Activated CD4-positive, alpha-beta T cell treated with anti-CD3 and anti-CD28 coated beads for 36 hours (primary cell): ENCODE results near the gene LTB4R. TPM values are rescaled to one million over a fixed set of nuclear protein-coding genes. Genes with fewer than 3 reads are reported as not detected.

Experiments
- ATAC-seq: fragments of 200-7000 bp; cut with Tn5 transposase; one replicate; pipeline ENCODE4 v1.10.0; 2021; ENCODE audit warnings: mild to moderate bottlenecking, moderate library complexity
- CTCF ChIA-PET: fragments of 350-600 bp; sonication (Branson Sonifier 250); formaldehyde crosslinking; loops from one replicate; lab custom pipeline; 2021; ENCODE audit warnings: antibody characterized with exemption; lab: Charles Lee
- POLR2A ChIA-PET: fragments of 350-600 bp; sonication (Branson Sonifier 250); formaldehyde crosslinking; loops from one replicate; lab custom pipeline; 2021; ENCODE audit warnings: antibody characterized with exemption, inconsistent platforms; lab: Charles Lee
- DNase-seq: peaks from one replicate; pipeline ENCODE4 v3.0.0-alpha.2; 2020
- H3K27ac Mint-ChIP-seq: one replicate; pipeline ENCODE4 v1.8.0; 2021; ENCODE audit warnings: mixed read lengths
- H3K27me3 Mint-ChIP-seq: one replicate; pipeline ENCODE4 v1.8.0; 2021; ENCODE audit warnings: mixed read lengths
- H3K36me3 Mint-ChIP-seq: one replicate; pipeline ENCODE4 v1.8.0; 2021; ENCODE audit warnings: low read depth, mixed read lengths
- H3K4me1 Mint-ChIP-seq: one replicate; pipeline ENCODE4 v1.8.0; 2021; ENCODE audit warnings: mixed read lengths
- H3K4me3 Mint-ChIP-seq: one replicate; pipeline ENCODE4 v1.8.0; 2021; ENCODE audit warnings: mild to moderate bottlenecking, moderate library complexity, mixed read lengths
- H3K9me3 Mint-ChIP-seq: one replicate; pipeline ENCODE4 v1.8.0; 2021; ENCODE audit warnings: low read depth, mixed read lengths
- intact Hi-C, 2 experiments: fragments of 100-400 bp; cut with DNase I in 1 of 2; cut with micrococcal nuclease in 1 of 2; formaldehyde crosslinking; loops; one replicate each; pipeline versions ENCODE4 v1.14.2 to v1.15.1; 2022 to 2024; cut with DNase I, micrococcal nuclease
- total RNA-seq, 2 experiments: library from RNA; stranded (reverse); gene quantifications; one replicate each; pipeline ENCODE4 v1.2.3, GENCODE V29; 2021

LTB4R gene
- total RNA-seq, 2 experiments from 2014 or later, result 10.1 to 14.2 TPM

GRCh38 chr14:24299255-24300191 is 11.8 kb upstream of the LTB4R start, which contains the start of the genes DHRS1 and NOP9:
DHRS1 (minus strand) TSS chr14:24299780; CDS start chr14:24299106, 674 bp downstream.
NOP9 (plus strand) TSS chr14:24299850; CDS start chr14:24299955, 105 bp downstream.
- H3K9me3 Mint-ChIP-seq, result no peaks in the 10 kb centered on the region
- peaks cover 37% of the 10 kb centered on the region for H3K36me3 Mint-ChIP-seq
- H3K27ac Mint-ChIP-seq, result peak within 1 kb of the TSS; percentile 77
- DNase-seq (peak; percentile 96), ATAC-seq (peak; percentile 67)
- H3K4me1 Mint-ChIP-seq, result peaks cover 51% of the 10 kb centered on the region
- no peaks in the 10 kb centered on the region for H3K27me3 Mint-ChIP-seq
- ChIA-PET CTCF (interaction anchor here (0.6 to 16.5 kb wide), 18 partner anchors 9 to 189 kb away, joined by 3 to 430 read pairs (median 6); partner anchors contain the start of genes CHMP4A, CIDEB, DCAF11 and GMPR2), POLR2A (interaction anchor here (0.5 to 1.7 kb wide), 6 partner anchors 11 to 422 kb away, joined by 3 to 12 read pairs (median 3); partner anchors contain the start of genes DCAF11, NRL and TINF2)
- intact Hi-C loops, result loop anchor here (1.0 to 5.0 kb wide), 14 partner anchors 28 to 287 kb away; partner anchors contain the start of genes CHMP4A (in 2 of the 2), CARMIL3 (in 1 of the 2), DCAF11 (in 1 of the 2) and EMC9 (in 1 of the 2)
- H3K4me3 Mint-ChIP-seq, result peak within 1 kb of the TSS; percentile 91

GRCh38 chr14:24300326-24300980 is 10.8 kb upstream of the LTB4R start:
- Mint-ChIP-seq H3K27me3 (no peaks in the 10 kb centered on the region), H3K4me1 (peaks cover 51% of the 10 kb centered on the region)
- POLR2A ChIA-PET, result interaction anchor here (0.7 to 1.7 kb wide), 5 partner anchors 10 to 186 kb away, joined by 3 to 12 read pairs (median 3); partner anchors contain the start of genes DCAF11, NRL and TINF2

GRCh38 chr14:24304019-24304387 is 7.3 kb upstream of the LTB4R start:
- intact Hi-C loops, result no loop called here
- peaks cover 60% of the 10 kb centered on the region for H3K36me3 Mint-ChIP-seq
- H3K27ac Mint-ChIP-seq, result no peak overlapping the region
- H3K4me1 Mint-ChIP-seq, result peaks cover 34% of the 10 kb centered on the region
- POLR2A ChIA-PET, result no interaction called here
- no peaks in the 10 kb centered on the region for H3K27me3 Mint-ChIP-seq
- H3K9me3 Mint-ChIP-seq, result no peaks in the 10 kb centered on the region
- DNase-seq (no peak), ATAC-seq (no peak)
- no peak overlapping the region for H3K4me3 Mint-ChIP-seq
- CTCF ChIA-PET, result interaction anchor here (0.7 to 16.5 kb wide), 3 partner anchors 28 to 143 kb away, joined by 3 to 430 read pairs (median 3); partner anchors contain the start of genes GMPR2, IRF9, NEDD8 and TINF2

More at GRCh38 chr14:24300326-24300980, 10.8 kb upstream of the LTB4R start:
- peak overlapping the region; percentile 58 for H3K27ac Mint-ChIP-seq
- DNase-seq (no peak), ATAC-seq (no peak)
- H3K9me3 Mint-ChIP-seq, result no peaks in the 10 kb centered on the region
- intact Hi-C loops, result no loop called here
- peaks cover 46% of the 10 kb centered on the region for H3K36me3 Mint-ChIP-seq
- peak overlapping the region; percentile 91 for H3K4me3 Mint-ChIP-seq
- CTCF ChIA-PET, result interaction anchor here (0.6 to 16.5 kb wide), 19 partner anchors 10 to 190 kb away, joined by 3 to 430 read pairs (median 4); partner anchors contain the start of genes CHMP4A, CIDEB, DCAF11 and GMPR2

- POLR2A ChIA-PET, result interaction anchor here (0.6 kb wide), 1 partner anchor 185 kb away, joined by 3 read pairs; no protein-coding TSS in a partner anchor
- peak overlapping the region; percentile 26 for H3K27ac Mint-ChIP-seq
Measured at GRCh38 chr14:24307156-24307574, 4.1 kb upstream of the LTB4R start.

GRCh38 chr14:24307575-24308341 is 3.5 kb upstream of the LTB4R start, which contains the start of gene CIDEB:
CIDEB (minus strand) TSS chr14:24307977; CDS start chr14:24307858, 119 bp downstream.
- H3K4me3 Mint-ChIP-seq, result no peak within 1 kb of the TSS
- POLR2A ChIA-PET, result interaction anchor here (0.6 to 1.7 kb wide), 4 partner anchors 36 to 193 kb away, joined by 3 to 6 read pairs (median 4); partner anchors contain the start of genes DCAF11, NRL, RABGGTA and TINF2

More at GRCh38 chr14:24307156-24307574, 4.1 kb upstream of the LTB4R start:
- DNase-seq (no peak), ATAC-seq (no peak)
- H3K36me3 Mint-ChIP-seq, result peaks cover 61% of the 10 kb centered on the region
- no peaks in the 10 kb centered on the region for H3K27me3 Mint-ChIP-seq
- CTCF ChIA-PET, result interaction anchor here (0.8 to 16.5 kb wide), 25 partner anchors 9 to 718 kb away, joined by 3 to 430 read pairs (median 7); partner anchors contain the start of genes CHMP4A, DHRS1, GMPR2 and IRF9
- H3K4me3 Mint-ChIP-seq, result no peak overlapping the region
- peaks cover 34% of the 10 kb centered on the region for H3K4me1 Mint-ChIP-seq
- no peaks in the 10 kb centered on the region for H3K9me3 Mint-ChIP-seq
- intact Hi-C loops, result no loop called here

GRCh38 chr14:24308342-24309124 is 2.8 kb upstream of the LTB4R start:
- H3K27ac Mint-ChIP-seq, result no peak overlapping the region
- ATAC-seq (no peak), DNase-seq (no peak)
- no peak overlapping the region for H3K4me3 Mint-ChIP-seq
- peaks cover 53% of the 10 kb centered on the region for H3K36me3 Mint-ChIP-seq
- H3K4me1 Mint-ChIP-seq, result peaks cover 45% of the 10 kb centered on the region
- H3K27me3 Mint-ChIP-seq, result no peaks in the 10 kb centered on the region
- CTCF ChIA-PET, result interaction anchor here (0.5 to 16.5 kb wide), 49 partner anchors 8 to 636 kb away, joined by 3 to 430 read pairs (median 5); partner anchors contain the start of genes CHMP4A, DCAF11, DHRS1 and EMC9
- intact Hi-C loops, result loop anchor here in 1 of 2 experiments (1.0 kb wide), 2 partner anchors 37 to 92 kb away; partner anchors contain the start of genes MDP1 and RABGGTA
- no peaks in the 10 kb centered on the region for H3K9me3 Mint-ChIP-seq
- POLR2A ChIA-PET, result interaction anchor here (0.7 to 1.7 kb wide), 3 partner anchors 37 to 194 kb away, joined by 3 to 6 read pairs (median 5); partner anchors contain the start of genes DCAF11, NRL, RABGGTA and TINF2

More at GRCh38 chr14:24307575-24308341, 3.5 kb upstream of the LTB4R start, which contains the start of gene CIDEB:
- Mint-ChIP-seq H3K4me1 (peaks cover 37% of the 10 kb centered on the region), H3K9me3 (no peaks in the 10 kb centered on the region), H3K27me3 (no peaks in the 10 kb centered on the region), H3K36me3 (peaks cover 58% of the 10 kb centered on the region), H3K27ac (peak within 1 kb of the TSS; percentile 26)
- peak; percentile 40 for ATAC-seq
- CTCF ChIA-PET, result interaction anchor here (0.5 to 16.5 kb wide), 50 partner anchors 9 to 719 kb away, joined by 3 to 430 read pairs (median 5); partner anchors contain the start of genes CHMP4A, DCAF11, DHRS1 and EMC9
- DNase-seq, result peak; percentile 78
- intact Hi-C loops, result loop anchor here in 1 of 2 experiments (1.0 kb wide), 2 partner anchors 36 to 91 kb away; partner anchors contain the start of genes MDP1 and RABGGTA

- Mint-ChIP-seq H3K36me3 (peaks cover 42% of the 10 kb centered on the region), H3K4me3 (peak within 1 kb of the TSS; percentile 70), H3K27me3 (no peaks in the 10 kb centered on the region), H3K4me1 (peaks cover 57% of the 10 kb centered on the region), H3K9me3 (no peaks in the 10 kb centered on the region), H3K27ac (peak within 1 kb of the TSS; percentile 30)
- CTCF ChIA-PET, result interaction anchor here (0.6 to 16.5 kb wide), 22 partner anchors 10 to 201 kb away, joined by 3 to 430 read pairs (median 4); partner anchors contain the start of genes CHMP4A, DHRS1, GMPR2 and MDP1
- intact Hi-C loops, result loop anchor here in 1 of 2 experiments (2.0 kb wide), 1 partner anchor 13 kb away; no protein-coding TSS in a partner anchor
- DNase-seq, result no peak
- POLR2A ChIA-PET, result interaction anchor here (0.8 to 1.3 kb wide), 3 partner anchors 10 to 96 kb away, joined by 3 to 5 read pairs (median 4); partner anchors contain the start of genes CHMP4A, DHRS1 and NOP9
- no peak for ATAC-seq
Measured at GRCh38 chr14:24309538-24310264, 1.6 kb upstream of the LTB4R start, which contains the start of gene LTB4R2. LTB4R2 (plus strand) TSS chr14:24310140; CDS start chr14:24310665, 525 bp downstream.

GRCh38 chr14:24310265-24310645 is 1.0 kb upstream of the LTB4R start:
- ChIA-PET CTCF (interaction anchor here (0.6 to 16.5 kb wide), 18 partner anchors 10 to 202 kb away, joined by 3 to 430 read pairs (median 4); partner anchors contain the start of genes CHMP4A, DHRS1, GMPR2 and MDP1), POLR2A (interaction anchor here (0.6 to 1.3 kb wide), 4 partner anchors 10 to 101 kb away, joined by 3 to 6 read pairs (median 4); partner anchors contain the start of genes CHMP4A, DHRS1 and NOP9)
- peak overlapping the region; percentile 70 for H3K4me3 Mint-ChIP-seq
- H3K27me3 Mint-ChIP-seq, result no peaks in the 10 kb centered on the region
- H3K36me3 Mint-ChIP-seq, result peaks cover 36% of the 10 kb centered on the region
- DNase-seq (no peak), ATAC-seq (no peak)
- peaks cover 61% of the 10 kb centered on the region for H3K4me1 Mint-ChIP-seq
- intact Hi-C loops, result loop anchor here in 1 of 2 experiments (2.0 kb wide), 1 partner anchor 13 kb away; no protein-coding TSS in a partner anchor
- H3K27ac Mint-ChIP-seq, result peak overlapping the region; percentile 30
- no peaks in the 10 kb centered on the region for H3K9me3 Mint-ChIP-seq
